Activated naive CD4-positive, alpha-beta T cell treated with anti-CD3 and anti-CD28 coated beads, Interleukin-2, amount 10 ng/mL, durations not matched to agents 7 days and 5 days (primary cell): ENCODE measurements around the gene MYCBP.
"Not testable (repeated sequence)": the region's sequence is repeated elsewhere in the genome, so short reads cannot be mapped to it uniquely, and the experiment has no call there.

Source experiments
- CTCF ChIA-PET: fragments of 350-600 bp; sonication (Branson Sonifier 250); formaldehyde crosslinking; loops from one replicate; lab custom pipeline; 2021; ENCODE audit warnings: antibody characterized with exemption; lab: Charles Lee
- DNase-seq: peaks from one replicate; pipeline ENCODE4 v3.0.0-alpha.2; 2020
- H3K27ac Mint-ChIP-seq: one replicate; pipeline ENCODE4 v1.8.0; 2021; ENCODE audit warnings: mild to moderate bottlenecking, moderate library complexity, mixed read lengths
- H3K27me3 Mint-ChIP-seq: one replicate; pipeline ENCODE4 v1.8.0; 2021; ENCODE audit warnings: mild to moderate bottlenecking, mixed read lengths
- H3K36me3 Mint-ChIP-seq: one replicate; pipeline ENCODE4 v1.8.0; 2021; ENCODE audit warnings: mixed read lengths
- H3K4me1 Mint-ChIP-seq: one replicate; pipeline ENCODE4 v1.8.0; 2021; ENCODE audit warnings: mixed read lengths
- H3K4me3 Mint-ChIP-seq: one replicate; pipeline ENCODE4 v1.8.0; 2021; ENCODE audit warnings: mild to moderate bottlenecking, moderate library complexity, mixed read lengths
- H3K9me3 Mint-ChIP-seq: one replicate; pipeline ENCODE4 v1.8.0; 2021; ENCODE audit warnings: mixed read lengths

Gene MYCBP

DNA sequence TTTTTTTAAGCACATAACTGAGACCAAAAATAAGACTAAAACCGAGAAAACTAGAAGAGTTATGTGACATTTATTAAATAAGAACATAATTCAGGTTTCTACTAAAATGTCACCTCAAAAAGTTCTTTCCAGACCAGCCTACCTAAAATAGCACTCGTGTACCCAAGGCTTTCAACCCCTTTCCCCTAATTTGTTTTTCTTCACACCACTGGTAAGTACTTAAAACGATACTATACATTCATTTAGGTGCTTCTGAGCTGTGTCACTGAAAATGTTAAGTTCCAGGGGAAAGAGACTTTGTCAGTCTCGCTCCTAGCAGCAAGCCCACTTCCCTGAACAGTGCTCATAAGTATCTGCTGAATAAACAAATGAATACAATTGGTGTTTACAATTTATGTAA is 20.4 kb downstream of the MYCBP start:
- Mint-ChIP-seq H3K4me1 (peaks cover 16% of the 10 kb centered on the region), H3K4me3 (no peak overlapping the region), H3K27me3 (no peaks in the 10 kb centered on the region), H3K9me3 (no peaks in the 10 kb centered on the region), H3K36me3 (peaks cover 39% of the 10 kb centered on the region), H3K27ac (no peak overlapping the region)
- no peak for DNase-seq
- CTCF ChIA-PET: no interaction called here

DNA sequence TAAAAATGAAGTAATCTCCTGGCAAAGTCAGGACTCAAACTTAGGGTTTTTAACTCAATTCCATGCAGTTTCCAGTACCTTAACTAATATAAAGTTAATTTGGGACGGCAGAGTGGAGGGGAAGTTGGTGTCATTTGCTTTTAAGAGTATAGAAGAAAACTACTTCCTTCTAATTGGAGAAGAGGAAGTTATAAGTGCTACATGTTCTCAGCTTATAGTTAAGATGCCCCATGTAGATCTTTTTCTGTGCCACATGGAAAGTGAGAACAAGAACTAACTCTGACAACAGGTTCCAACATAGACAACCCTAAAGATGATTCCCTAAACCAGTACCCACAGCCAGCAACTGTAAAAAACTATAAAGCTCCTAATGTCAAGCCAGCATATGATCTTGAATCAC is 25.1 kb downstream of the MYCBP start:
- Mint-ChIP-seq H3K4me3 (no peak overlapping the region), H3K27ac (no peak overlapping the region), H3K27me3 (no peaks in the 10 kb centered on the region), H3K4me1 (peaks cover 3% of the 10 kb centered on the region), H3K36me3 (peaks cover 42% of the 10 kb centered on the region), H3K9me3 (no peaks in the 10 kb centered on the region)
- CTCF ChIA-PET: interaction anchor here (0.6 kb wide), 1 partner anchor 900 kb away, joined by 3 read pairs; no protein-coding TSS in a partner anchor
- no peak for DNase-seq

DNA sequence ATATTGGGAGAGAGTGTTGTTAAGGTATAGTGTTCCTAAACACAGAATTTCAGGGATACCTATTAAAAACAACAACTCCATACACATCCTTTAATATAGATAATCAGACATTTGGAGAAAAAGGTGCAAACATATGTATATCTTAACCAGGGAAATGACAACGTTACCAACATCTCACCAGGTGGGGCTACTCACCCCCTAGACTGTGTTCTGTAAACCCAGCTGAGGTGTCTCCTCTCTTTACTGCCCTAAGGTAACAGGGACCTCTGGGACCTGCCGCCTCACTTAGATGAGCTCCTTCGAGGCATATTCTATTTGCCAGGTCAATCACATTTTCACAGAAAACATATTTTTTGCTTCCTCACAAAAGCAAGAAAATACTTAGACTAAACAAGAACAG is 26.9 kb downstream of the MYCBP start:
- Mint-ChIP-seq H3K27me3 (no peaks in the 10 kb centered on the region), H3K4me3 (no peak overlapping the region), H3K27ac (no peak overlapping the region), H3K36me3 (peaks cover 39% of the 10 kb centered on the region), H3K9me3 (no peaks in the 10 kb centered on the region), H3K4me1 (peaks cover 3% of the 10 kb centered on the region)
- DNase-seq: no peak
- CTCF ChIA-PET: interaction anchor here (1.0 to 2.4 kb wide), 3 partner anchors 19 to 252 kb away, joined by 3 to 7 read pairs (median 5); no protein-coding TSS in a partner anchor

DNA sequence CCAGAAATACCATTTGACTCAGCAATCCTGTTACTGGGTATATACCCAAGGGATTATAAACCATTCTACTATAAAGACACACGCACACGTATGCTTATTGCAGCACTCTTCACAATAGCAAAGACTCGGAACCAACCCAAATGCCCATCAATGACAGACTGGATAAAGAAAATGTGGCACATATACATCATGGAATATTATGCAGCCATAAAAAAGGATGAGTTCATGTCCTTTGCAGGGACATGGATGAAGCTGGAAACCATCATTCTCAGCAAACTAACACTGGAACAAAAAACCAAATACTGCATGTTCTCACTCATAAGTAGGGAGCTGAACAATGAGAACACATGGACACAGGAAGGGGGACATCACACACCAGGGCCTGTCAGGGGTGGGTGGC is 28.1 kb downstream of the MYCBP start:
- peaks cover 40% of the 10 kb centered on the region for H3K36me3 Mint-ChIP-seq
- not testable (repeated sequence) for H3K4me1 Mint-ChIP-seq, H3K4me3 Mint-ChIP-seq, H3K9me3 Mint-ChIP-seq, DNase-seq, H3K27me3 Mint-ChIP-seq, H3K27ac Mint-ChIP-seq
- CTCF ChIA-PET: interaction anchor here (1.0 to 2.4 kb wide), 3 partner anchors 18 to 253 kb away, joined by 3 to 7 read pairs (median 5); no protein-coding TSS in a partner anchor

DNA sequence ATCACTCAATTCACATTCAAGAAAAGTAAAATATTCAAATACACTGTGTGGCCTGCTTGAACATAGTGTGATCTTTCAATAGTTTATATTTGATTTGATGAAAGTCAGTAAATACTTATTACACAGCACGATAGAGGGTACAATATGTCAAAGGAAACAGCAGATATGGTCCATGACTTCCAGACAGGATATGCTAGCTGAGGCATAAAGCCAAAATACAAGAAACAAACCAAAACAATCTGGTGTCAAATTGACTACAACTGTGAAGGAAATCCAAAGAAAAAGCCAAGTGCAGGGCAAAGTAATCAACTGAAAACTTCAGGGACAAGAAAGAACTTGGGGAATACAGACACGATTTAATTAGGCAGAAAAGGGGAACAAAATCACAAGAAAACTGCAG is 32.9 kb downstream of the MYCBP start:
- DNase-seq: no peak
- no peak overlapping the region for H3K27ac Mint-ChIP-seq

DNA sequence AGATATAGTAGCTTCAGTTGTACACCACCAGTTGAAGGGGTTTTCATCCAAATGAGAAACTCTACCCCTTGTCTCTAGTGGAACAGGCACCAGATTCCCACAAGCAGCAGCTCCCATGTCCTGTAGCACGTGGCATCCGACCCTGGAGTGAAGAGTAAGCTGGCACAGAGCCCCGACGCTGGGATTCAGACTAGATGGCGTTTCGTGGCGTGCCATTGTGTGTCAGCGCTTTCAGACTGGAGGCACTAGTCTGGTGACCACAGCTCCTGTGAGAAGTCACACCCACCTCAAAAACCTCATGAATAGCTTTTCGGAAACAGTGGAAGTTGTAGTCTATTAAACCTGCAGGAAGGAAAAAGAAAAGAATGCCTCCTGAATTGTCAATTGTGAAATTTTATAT is 33.8 kb downstream of the MYCBP start:
- Mint-ChIP-seq H3K4me1 (no peaks in the 10 kb centered on the region), H3K27me3 (peaks cover 3% of the 10 kb centered on the region), H3K36me3 (peaks cover 32% of the 10 kb centered on the region), H3K27ac (no peak overlapping the region), H3K4me3 (no peak overlapping the region), H3K9me3 (no peaks in the 10 kb centered on the region)
- CTCF ChIA-PET: no interaction called here
- DNase-seq: no peak

More for the DNA sequence above, 32.9 kb downstream of the MYCBP start:
- CTCF ChIA-PET: no interaction called here
- no peaks in the 10 kb centered on the region for H3K4me1 Mint-ChIP-seq
- peaks cover 41% of the 10 kb centered on the region for H3K36me3 Mint-ChIP-seq
- H3K27me3 Mint-ChIP-seq: no peaks in the 10 kb centered on the region
- H3K9me3 Mint-ChIP-seq: no peaks in the 10 kb centered on the region
- H3K4me3 Mint-ChIP-seq: no peak overlapping the region

DNA sequence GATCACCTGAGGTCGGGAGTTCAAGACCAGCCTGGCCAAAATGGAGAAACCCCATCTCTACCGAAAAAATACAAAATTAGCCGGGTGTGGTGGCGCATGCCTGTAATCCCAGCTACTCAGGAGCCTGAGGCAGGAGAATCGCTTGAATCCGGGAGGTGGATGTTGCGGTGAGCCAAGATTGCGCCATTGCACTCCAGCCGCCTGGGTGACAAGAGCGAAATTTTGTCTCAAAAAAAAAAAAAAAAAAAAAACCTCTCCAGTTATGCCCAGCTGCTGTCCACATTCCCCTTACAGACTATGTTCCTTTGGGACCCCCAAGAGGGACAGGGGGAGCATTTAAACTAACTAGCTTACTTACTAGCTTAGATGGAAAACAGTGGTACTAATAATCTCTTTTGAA is 36.8 kb downstream of the MYCBP start:
- CTCF ChIA-PET: interaction anchor here (0.6 to 1.5 kb wide), 4 partner anchors 17 to 809 kb away, joined by 3 to 5 read pairs (median 3); no protein-coding TSS in a partner anchor
- not testable (repeated sequence) for DNase-seq, H3K4me3 Mint-ChIP-seq, H3K9me3 Mint-ChIP-seq, H3K4me1 Mint-ChIP-seq, H3K27ac Mint-ChIP-seq, H3K27me3 Mint-ChIP-seq
- H3K36me3 Mint-ChIP-seq: peaks cover 20% of the 10 kb centered on the region

DNA sequence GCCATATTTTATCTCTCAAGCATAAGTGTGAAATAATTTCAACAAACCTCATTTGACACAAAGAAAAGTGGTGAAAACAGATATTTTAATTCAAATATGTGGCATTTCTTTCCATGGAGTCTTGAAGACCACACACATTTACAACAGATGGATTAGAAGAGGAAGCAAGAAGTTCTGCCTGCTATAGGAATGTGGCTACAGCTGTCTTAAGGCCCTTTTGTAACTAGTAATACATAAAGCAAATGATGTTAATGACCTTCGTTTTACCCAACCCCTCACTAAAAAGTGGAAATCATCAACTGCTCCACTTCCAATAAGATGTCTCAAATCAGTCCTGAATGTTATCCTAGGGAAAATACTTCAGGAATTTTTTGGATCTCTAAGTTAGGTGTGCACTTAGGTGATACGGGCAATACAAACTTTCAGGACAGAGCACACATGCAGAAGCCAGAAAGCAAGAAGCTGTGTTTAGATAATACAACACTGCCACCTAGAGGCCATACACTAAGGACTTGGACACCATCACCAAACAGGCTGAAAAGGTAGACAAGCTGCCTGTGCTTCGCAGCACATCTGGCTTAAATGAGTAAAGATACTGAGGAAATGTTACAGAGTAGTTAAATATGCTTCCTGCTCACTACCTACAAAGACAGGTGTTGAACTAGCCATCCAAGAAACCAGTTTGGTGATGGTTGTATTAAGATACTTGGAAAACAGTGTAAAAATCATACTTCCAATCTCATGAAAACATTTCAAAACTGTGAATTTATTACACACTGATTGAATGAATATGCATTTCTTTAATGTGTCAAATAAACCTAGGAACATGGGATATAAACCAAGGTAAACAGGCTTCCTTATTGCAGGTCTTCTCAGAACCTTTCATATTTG is 38.0 kb downstream of the MYCBP start:
- CTCF ChIA-PET: interaction anchor here (0.8 to 1.4 kb wide), 6 partner anchors 16 to 805 kb away, joined by 3 to 6 read pairs (median 3); no protein-coding TSS in a partner anchor

DNA sequence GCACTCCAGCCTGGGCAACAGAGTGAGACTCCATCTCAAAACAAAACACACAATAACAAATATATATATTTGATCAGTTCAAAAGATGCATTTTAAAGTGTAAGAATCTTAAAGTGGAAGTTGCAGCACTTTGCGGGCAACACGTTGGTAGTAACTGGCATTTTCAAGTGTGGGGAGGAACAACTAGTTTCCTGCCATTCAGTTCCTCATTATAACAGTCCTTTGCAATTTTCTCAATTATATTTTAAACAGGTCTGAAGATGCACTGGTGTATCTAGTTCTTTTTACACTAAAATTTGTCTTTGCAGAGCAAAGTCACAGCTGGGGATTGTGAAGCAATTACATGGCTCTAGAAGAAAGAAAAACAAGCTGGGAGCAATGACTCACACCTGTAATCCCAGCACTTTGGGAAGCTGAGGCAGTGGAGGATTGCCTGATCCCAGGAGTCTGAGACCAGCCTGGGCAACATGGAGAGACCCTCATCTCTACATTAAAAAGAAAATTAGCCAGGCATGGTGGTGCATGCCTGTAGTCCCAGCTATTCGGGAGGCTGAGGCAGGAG is 38.8 kb downstream of the MYCBP start:
- no peak overlapping the region for H3K4me3 Mint-ChIP-seq
- H3K36me3 Mint-ChIP-seq: peaks cover 14% of the 10 kb centered on the region
- H3K9me3 Mint-ChIP-seq: no peaks in the 10 kb centered on the region
- H3K27ac Mint-ChIP-seq: no peak overlapping the region
- CTCF ChIA-PET: interaction anchor here (1.2 to 1.4 kb wide), 3 partner anchors 15 to 740 kb away, joined by 3 to 6 read pairs (median 5); no protein-coding TSS in a partner anchor
- H3K4me1 Mint-ChIP-seq: no peaks in the 10 kb centered on the region
- DNase-seq: no peak
- peaks cover 28% of the 10 kb centered on the region for H3K27me3 Mint-ChIP-seq

More for the DNA sequence above, 38.0 kb downstream of the MYCBP start:
- peaks cover 18% of the 10 kb centered on the region for H3K36me3 Mint-ChIP-seq
- peak; percentile 62 for DNase-seq
- no peak overlapping the region for H3K27ac Mint-ChIP-seq
- no peaks in the 10 kb centered on the region for H3K9me3 Mint-ChIP-seq
- H3K4me1 Mint-ChIP-seq: no peaks in the 10 kb centered on the region
- peaks cover 19% of the 10 kb centered on the region for H3K27me3 Mint-ChIP-seq
- H3K4me3 Mint-ChIP-seq: no peak overlapping the region

DNA sequence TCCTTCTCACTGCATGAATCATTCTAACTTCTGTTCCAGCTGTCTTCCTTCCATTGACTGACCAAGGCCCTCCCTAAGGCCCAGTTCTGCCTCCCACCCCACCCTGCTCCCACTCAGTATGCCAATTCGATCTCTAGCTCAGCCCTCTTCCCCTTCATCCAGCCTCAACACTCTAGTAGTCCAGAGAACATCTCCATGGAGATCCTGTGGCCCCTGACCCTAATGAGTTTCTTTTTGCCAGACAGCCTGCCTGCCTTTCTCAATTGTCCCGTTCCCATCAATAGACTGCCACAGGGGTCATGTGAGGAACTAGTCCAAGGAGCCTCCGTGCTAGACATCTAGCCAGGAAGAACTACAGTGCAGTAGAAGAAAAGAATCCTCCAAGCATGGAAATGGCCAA is 40.0 kb downstream of the MYCBP start:
- no peaks in the 10 kb centered on the region for H3K9me3 Mint-ChIP-seq
- peaks cover 32% of the 10 kb centered on the region for H3K27me3 Mint-ChIP-seq
- no peak overlapping the region for H3K4me3 Mint-ChIP-seq
- DNase-seq: no peak
- no peaks in the 10 kb centered on the region for H3K4me1 Mint-ChIP-seq
- H3K27ac Mint-ChIP-seq: no peak overlapping the region
- H3K36me3 Mint-ChIP-seq: peaks cover 3% of the 10 kb centered on the region
- CTCF ChIA-PET: interaction anchor here (1.1 to 1.4 kb wide), 2 partner anchors 14 to 20 kb away, joined by 3 to 4 read pairs; no protein-coding TSS in a partner anchor

DNA sequence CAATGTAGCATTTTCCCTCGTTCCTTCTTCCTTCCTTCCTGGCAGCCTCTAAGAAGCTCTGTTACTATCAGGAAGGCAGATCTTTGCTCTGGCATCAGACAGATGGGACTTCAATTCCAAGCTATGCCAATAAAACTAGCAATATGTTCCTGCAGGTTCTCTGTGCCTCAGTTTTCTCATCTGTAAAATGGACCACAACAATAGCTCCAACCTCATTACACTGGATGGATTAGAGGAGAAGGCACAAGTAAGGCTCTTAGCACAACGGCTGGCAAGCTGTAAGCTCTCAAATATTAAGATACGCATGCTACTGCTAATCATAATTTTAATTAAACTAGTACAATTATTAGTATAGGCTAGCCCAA is 40.8 kb downstream of the MYCBP start:
- DNase-seq: no peak
- H3K4me3 Mint-ChIP-seq: no peak overlapping the region
- no peak overlapping the region for H3K27ac Mint-ChIP-seq
- H3K9me3 Mint-ChIP-seq: no peaks in the 10 kb centered on the region
- no peaks in the 10 kb centered on the region for H3K4me1 Mint-ChIP-seq
- H3K36me3 Mint-ChIP-seq: no peaks in the 10 kb centered on the region
- peaks cover 32% of the 10 kb centered on the region for H3K27me3 Mint-ChIP-seq
- CTCF ChIA-PET: interaction anchor here (1.1 to 1.4 kb wide), 3 partner anchors 13 to 19 kb away, joined by 3 to 4 read pairs (median 4); no protein-coding TSS in a partner anchor

DNA sequence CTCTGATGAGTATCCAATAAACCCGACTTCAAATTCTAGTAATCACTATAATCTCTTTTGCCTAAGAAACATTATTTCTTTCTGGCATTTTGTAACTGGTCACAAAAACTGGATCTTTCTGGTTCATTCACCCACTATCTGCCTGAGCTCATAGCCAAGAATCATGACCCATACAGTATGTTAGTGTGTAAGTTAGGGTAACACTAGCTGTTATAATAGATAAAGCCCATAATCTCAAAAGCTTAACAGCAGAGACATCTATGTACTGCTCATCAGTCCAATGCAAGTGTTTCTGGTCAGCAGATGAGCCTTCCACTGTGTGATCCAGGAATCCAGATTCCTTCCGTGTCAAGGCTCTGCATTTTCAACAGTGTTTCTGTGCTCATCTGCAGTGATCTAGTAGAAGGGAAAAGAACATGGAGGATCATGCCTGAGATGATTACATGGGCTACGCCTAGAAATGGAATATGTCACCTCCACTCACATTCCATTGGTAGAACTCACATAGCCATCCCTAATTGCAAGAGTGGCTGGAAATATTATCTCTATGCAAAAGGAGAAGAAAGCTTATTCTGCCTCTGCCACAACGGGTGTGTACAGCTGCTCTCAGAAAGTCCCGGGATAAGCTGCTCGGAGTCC is 41.3 kb downstream of the MYCBP start:
- no peaks in the 10 kb centered on the region for H3K9me3 Mint-ChIP-seq
- DNase-seq: no peak
- peaks cover 32% of the 10 kb centered on the region for H3K27me3 Mint-ChIP-seq
- H3K27ac Mint-ChIP-seq: no peak overlapping the region
- no peaks in the 10 kb centered on the region for H3K4me1 Mint-ChIP-seq
- CTCF ChIA-PET: interaction anchor here (1.2 to 1.4 kb wide), 2 partner anchors 13 to 19 kb away, joined by 3 to 4 read pairs; no protein-coding TSS in a partner anchor
- no peak overlapping the region for H3K4me3 Mint-ChIP-seq
- H3K36me3 Mint-ChIP-seq: no peaks in the 10 kb centered on the region

DNA sequence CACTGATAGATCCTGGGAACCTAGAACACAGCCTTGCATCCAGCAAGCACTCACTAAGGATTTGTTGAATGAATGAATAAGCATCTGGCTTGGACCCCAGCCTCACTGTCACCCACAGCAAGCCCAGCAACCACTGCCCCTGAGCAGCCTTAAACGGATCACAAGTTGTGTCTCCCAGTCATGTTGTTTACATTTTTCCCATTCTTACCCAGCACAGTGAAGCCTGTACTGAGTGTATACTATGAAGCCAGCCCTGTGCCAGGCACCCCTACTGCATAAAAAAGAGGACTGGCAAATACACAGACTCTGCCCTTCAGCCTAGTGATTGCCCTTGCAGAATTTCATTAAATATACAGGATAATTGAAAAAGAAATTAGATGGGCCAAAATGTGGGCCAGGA is 43.8 kb downstream of the MYCBP start:
- peaks cover 48% of the 10 kb centered on the region for H3K27me3 Mint-ChIP-seq
- H3K4me3 Mint-ChIP-seq: no peak overlapping the region
- no peaks in the 10 kb centered on the region for H3K4me1 Mint-ChIP-seq
- no peak for DNase-seq
- H3K27ac Mint-ChIP-seq: no peak overlapping the region
- no peaks in the 10 kb centered on the region for H3K9me3 Mint-ChIP-seq
- CTCF ChIA-PET: no interaction called here
- no peaks in the 10 kb centered on the region for H3K36me3 Mint-ChIP-seq

DNA sequence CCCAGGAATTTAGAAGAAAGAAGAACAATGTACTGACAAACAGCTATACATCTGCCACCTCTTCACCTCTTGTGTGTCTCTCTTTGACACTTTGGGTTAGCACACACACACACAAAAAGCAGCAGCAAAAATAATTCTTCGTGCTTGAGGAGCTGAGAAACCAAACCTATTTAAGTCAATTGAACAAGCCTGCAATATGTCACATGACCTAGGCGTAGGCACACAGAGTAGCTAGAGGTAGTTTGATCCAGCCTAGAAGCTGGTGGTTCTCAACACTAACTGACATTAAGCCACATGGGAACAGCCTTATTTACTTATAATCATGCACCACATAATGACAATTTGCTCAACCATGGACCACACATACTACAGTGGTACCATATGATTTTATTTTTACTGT is 45.8 kb downstream of the MYCBP start:
- no peak overlapping the region for H3K27ac Mint-ChIP-seq
- no peaks in the 10 kb centered on the region for H3K36me3 Mint-ChIP-seq
- H3K9me3 Mint-ChIP-seq: no peaks in the 10 kb centered on the region
- CTCF ChIA-PET: interaction anchor here (0.9 kb wide), 2 partner anchors 8 to 18 kb away, joined by 3 read pairs; no protein-coding TSS in a partner anchor
- no peak for DNase-seq
- H3K4me3 Mint-ChIP-seq: no peak overlapping the region
- H3K27me3 Mint-ChIP-seq: peaks cover 51% of the 10 kb centered on the region
- H3K4me1 Mint-ChIP-seq: no peaks in the 10 kb centered on the region
